H1 (cell line): Measurements from ENCODE around the gene SOHLH2. TPM values are rescaled to one million over a fixed set of nuclear protein-coding genes. Genes with fewer than 3 reads are reported as not detected.

Experiments used
- CTCF ChIA-PET: fragments of 300-600 bp; sonication (Branson Sonifier 250); formaldehyde crosslinking; loops from one replicate; lab custom pipeline; 2021; ENCODE audit not compliant: partially characterized antibody; lab: Charles Lee
- POLR2A ChIA-PET: fragments of 300-600 bp; sonication (Branson Sonifier 250); formaldehyde crosslinking; loops from one replicate; lab custom pipeline; 2021; ENCODE audit warnings: inconsistent platforms; ENCODE audit not compliant: partially characterized antibody; lab: Charles Lee
- DNase-seq, 2 experiments: peaks; one replicate each; pipeline versions ENCODE4 v3.0.0 to v3.0.0-alpha.2; 2010 to 2022; ENCODE audit warnings: low spot score in 2 of 2, low read depth in 1 of 2, mixed read lengths in 1 of 2
- FAIRE-seq: peaks from 2 replicates; lab custom pipeline; 2011; peaks lifted over from hg19 to GRCh38; lab: Jason Lieb, UNC
- H2AFZ ChIP-seq: 2 replicates; pipeline ENCODE4 v1.8.1; 2012; ENCODE audit warnings: low read length, inconsistent platforms
- H2AK5ac ChIP-seq: 2 replicates; pipeline ENCODE4 v1.6.1; 2013; ENCODE audit warnings: low read depth, low read length
- H2BK120ac ChIP-seq: replicated peaks from 2 replicates; pipeline ENCODE3; 2013; ENCODE audit warnings: low read depth, low read length, inconsistent platforms
- H2BK12ac ChIP-seq: 2 replicates; pipeline ENCODE4 v1.6.1; 2013; ENCODE audit warnings: low read depth, low read length
- H2BK15ac ChIP-seq: 2 replicates; pipeline ENCODE4 v1.6.1; 2013; ENCODE audit warnings: low read length
- H2BK20ac ChIP-seq: 2 replicates; pipeline ENCODE4 v1.6.1; 2013; ENCODE audit warnings: low read length
- H2BK5ac ChIP-seq: 2 replicates; pipeline ENCODE4 v1.6.1; 2013; ENCODE audit warnings: low read depth, low read length
- H3K14ac ChIP-seq: 2 replicates; pipeline ENCODE4 v1.6.1; 2013; ENCODE audit warnings: inconsistent platforms; ENCODE audit not compliant: insufficient read length
- H3K18ac ChIP-seq: 2 replicates; pipeline ENCODE4 v1.6.1; 2013; ENCODE audit warnings: low read length; ENCODE audit errors: extremely low read depth
- H3K23ac ChIP-seq: 2 replicates; pipeline ENCODE4 v1.6.1; 2013; ENCODE audit warnings: inconsistent platforms; ENCODE audit not compliant: insufficient read length
- H3K23me2 ChIP-seq: 2 replicates; pipeline ENCODE4 v1.6.1; 2013; ENCODE audit warnings: low read depth, low read length
- H3K27ac ChIP-seq: 2 replicates; pipeline ENCODE4 v1.6.1; 2011; ENCODE audit warnings: low read depth, low read length, inconsistent platforms
- H3K27me3 ChIP-seq, 4 experiments: replicated peaks in 1 of 4; 1 replicate in 1 of 4; 2 replicates in 3 of 4; pipeline versions ENCODE4 v1.6.1 to v1.8.1; 2011 to 2013; ENCODE audit warnings: low read length in 3 of 4, mild to moderate bottlenecking in 3 of 4, inconsistent platforms in 2 of 4, mixed read lengths in 2 of 4, moderate library complexity in 1 of 4; ENCODE audit not compliant: control insufficient read depth in 3 of 4, insufficient read depth in 3 of 4; ENCODE audit errors: extremely low read depth in 1 of 4
- H3K36me3 ChIP-seq, 4 experiments: 2 replicates each; pipeline versions ENCODE4 v1.6.1 to v1.8.1; 2011 to 2013; ENCODE audit warnings: mild to moderate bottlenecking in 4 of 4, low read length in 3 of 4, moderate library complexity in 2 of 4, control low read depth in 1 of 4, inconsistent platforms in 1 of 4; ENCODE audit not compliant: insufficient read depth in 4 of 4, control insufficient read depth in 2 of 4
- H3K4ac ChIP-seq: replicated peaks from 2 replicates; pipeline ENCODE3; 2013; ENCODE audit warnings: low read length, low read depth, mixed read lengths, inconsistent platforms; ENCODE audit not compliant: insufficient read length
- H3K4me1 ChIP-seq, 4 experiments: replicated peaks in 1 of 4; 1 replicate in 1 of 4; 2 replicates in 3 of 4; pipeline versions ENCODE4 v1.6.1 to v1.8.1; 2011 to 2013; ENCODE audit warnings: low read length in 3 of 4, inconsistent platforms in 2 of 4, mixed read lengths in 1 of 4; ENCODE audit not compliant: insufficient read depth in 4 of 4, control insufficient read depth in 3 of 4
- H3K4me2 ChIP-seq, 2 experiments: 2 replicates each; pipeline versions ENCODE4 v1.6.1 to v1.8.1; 2011 to 2013; ENCODE audit warnings: low read depth in 2 of 2, low read length in 2 of 2, control low read depth in 1 of 2, inconsistent platforms in 1 of 2, mild to moderate bottlenecking in 1 of 2; ENCODE audit not compliant: insufficient read depth in 1 of 2
- H3K4me3 ChIP-seq, 4 experiments: fragments of 200-600, 300-600 bp in 1 of 4; sonication (generic), shearing (Covaris generic), sonication (Bioruptor Twin) in 1 of 4; 2 replicates each; pipeline versions ENCODE4 v1.5.1 to v1.8.1; 2011 to 2016; ENCODE audit warnings: low read length in 4 of 4, low read depth in 3 of 4, control low read depth in 2 of 4, inconsistent platforms in 2 of 4, mild to moderate bottlenecking in 2 of 4, mixed read lengths in 1 of 4, moderate library complexity in 1 of 4; ENCODE audit not compliant: insufficient read depth in 2 of 4; ENCODE audit errors: extremely low read depth in 1 of 4
- H3K56ac ChIP-seq: replicated peaks from 2 replicates; pipeline ENCODE3; 2013; ENCODE audit warnings: low read depth, mild to moderate bottlenecking, mixed read lengths, low read length, inconsistent platforms; ENCODE audit not compliant: insufficient read length
- H3K79me1 ChIP-seq: 2 replicates; pipeline ENCODE4 v1.6.1; 2013; ENCODE audit warnings: low read depth, low read length, control low read depth
- H3K79me2 ChIP-seq, 2 experiments: 2 replicates each; pipeline versions ENCODE4 v1.6.1 to v1.8.1; 2012 to 2013; ENCODE audit warnings: low read length in 2 of 2, mild to moderate bottlenecking in 2 of 2, inconsistent platforms in 1 of 2; ENCODE audit not compliant: insufficient read depth in 2 of 2, control insufficient read depth in 1 of 2
- H3K9ac ChIP-seq, 4 experiments: replicated peaks in 1 of 4; 1 replicate in 1 of 4; 2 replicates in 3 of 4; pipeline versions ENCODE4 v1.6.1 to v1.8.1; 2011 to 2013; ENCODE audit warnings: low read depth in 3 of 4, low read length in 3 of 4, control low read depth in 2 of 4, mild to moderate bottlenecking in 2 of 4, moderate library complexity in 2 of 4, inconsistent platforms in 1 of 4; ENCODE audit errors: extremely low read depth in 1 of 4
- H3K9me3 ChIP-seq, 2 experiments: 2 replicates each; pipeline versions ENCODE4 v1.6.1 to v1.8.1; 2012 to 2013; ENCODE audit warnings: mild to moderate bottlenecking in 2 of 2, moderate library complexity in 2 of 2, control low read depth in 1 of 2, inconsistent platforms in 1 of 2, low read depth in 1 of 2, low read length in 1 of 2, mixed read lengths in 1 of 2; ENCODE audit not compliant: insufficient read depth in 2 of 2
- H4K20me1 ChIP-seq, 2 experiments: replicated peaks in 1 of 2; 2 replicates each; pipeline versions ENCODE3 to v1.8.1; 2011 to 2013; ENCODE audit warnings: inconsistent platforms in 2 of 2, low read length in 2 of 2, mild to moderate bottlenecking in 1 of 2; ENCODE audit not compliant: insufficient read depth in 2 of 2, control insufficient read depth in 1 of 2
- H4K5ac ChIP-seq: 2 replicates; pipeline ENCODE4 v1.6.1; 2013; ENCODE audit warnings: low read length, low read depth, mixed read lengths, inconsistent platforms; ENCODE audit not compliant: insufficient read length
- H4K8ac ChIP-seq: 2 replicates; pipeline ENCODE4 v1.8.0; 2013; ENCODE audit warnings: mild to moderate bottlenecking, moderate library complexity, low read length, inconsistent platforms; ENCODE audit not compliant: insufficient read depth; ENCODE audit errors: extremely low read depth
- H4K91ac ChIP-seq: replicated peaks from 2 replicates; pipeline ENCODE3; 2013; ENCODE audit warnings: low read length, mixed read lengths, inconsistent platforms; ENCODE audit not compliant: insufficient read length
- BACH1 ChIP-seq: IDR thresholded peaks from 2 replicates; pipeline ENCODE4 v1.6.1; 2012; ENCODE audit warnings: low read length, improper control_type of control experiment
- JUND ChIP-seq: IDR thresholded peaks from 2 replicates; pipeline ENCODE4 v1.6.1; 2011; ENCODE audit warnings: mild to moderate bottlenecking, improper control_type of control experiment, low read length
- MAX ChIP-seq: IDR thresholded peaks from 2 replicates; pipeline ENCODE4 v1.6.1; 2012; ENCODE audit warnings: inconsistent platforms
- TAF7 ChIP-seq: optimal IDR thresholded peaks from 2 replicates; pipeline ENCODE3; 2011; ENCODE audit warnings: low read depth, mild to moderate bottlenecking, inconsistent platforms, low read length, moderate library complexity, borderline replicate concordance
- TCF12 ChIP-seq: IDR thresholded peaks from 2 replicates; pipeline ENCODE4 v1.6.1; 2011; ENCODE audit warnings: low read depth, mild to moderate bottlenecking, low read length
- USF2 ChIP-seq: IDR thresholded peaks from 2 replicates; pipeline ENCODE4 v1.6.1; 2011; ENCODE audit warnings: low read length, improper control_type of control experiment
- WGBS, 2 experiments: shearing (Covaris generic) in 1 of 2; methylation state at CpG; one replicate each; pipeline versions ENCODE4 v1.1.6 to v1.1.7; 2013 to 2015; ENCODE audit warnings: low lambda C conversion rate in 2 of 2, mixed read lengths in 2 of 2, inconsistent platforms in 1 of 2, low coverage in 1 of 2, missing lambda C conversion rate in 1 of 2; ENCODE audit not compliant: insufficient replicate concordance in 2 of 2, insufficient coverage in 1 of 2, insufficient read length in 1 of 2; ENCODE audit errors: extremely low coverage in 1 of 2, missing lambda C conversion rate in 1 of 2; 5-methylcytosine and 5-hydroxymethylcytosine counted together
- polyA plus RNA-seq, 7 experiments: library from polyadenylated mRNA; depleted of rRNA in 3 of 7; stranded (reverse) in 5 of 7; unstranded in 2 of 7; fragments of >200 nt in 5 of 7; fragments of 200-250 nt in 2 of 7; gene quantifications; 1 replicate in 5 of 7; 2 replicates in 1 of 7; 4 replicates in 1 of 7; pipeline versions ENCODE4 v1.2.1 to v1.2.3, GENCODE V29; 2011 to 2013; ENCODE audit warnings: missing spikeins in 2 of 7, mixed read lengths in 2 of 7
- total RNA-seq: library from RNA; stranded (reverse); fragmentation: NEBNext Ultra II Directional; extraction: Animal tissue kit (Norgen Biotek cat#: 25700); gene quantifications from 2 replicates; pipeline ENCODE4 v1.2.1, GENCODE V29; 2021

Gene SOHLH2
- total and polyA plus RNA-seq, 2 of the 8 experiments (the other 6 are each of a cell fraction or from before 2014, with no cell fraction given), result 6.8 to 10.3 TPM

GRCh38 chr13:36244073-36244472, 29.7 kb upstream of the SOHLH2 start:
- H3K9ac ChIP-seq, result no peak overlapping the region
- no peak overlapping the region for H3K18ac ChIP-seq
- H3K4me2 ChIP-seq, result no peak overlapping the region
- H3K14ac ChIP-seq, result no peak overlapping the region
- DNase-seq (no peak), FAIRE-seq (no peak)
- no peak overlapping the region for H3K4ac ChIP-seq
- H3K36me3 ChIP-seq, result peaks cover 6 to 49% (median 11%) of the 10 kb centered on the region in 4 experiments; a peak in 7 of 8 replicates
- H3K27me3 ChIP-seq, result no peaks in the 10 kb centered on the region
- H3K4me1 ChIP-seq, result no peaks in the 10 kb centered on the region
- H3K23me2 ChIP-seq, result no peaks in the 10 kb centered on the region
- H4K8ac ChIP-seq, result no peak overlapping the region
- TF ChIP-seq TAF7 (no peak), MAX (no peak), USF2 (no peak), BACH1 (no peak), JUND (no peak), TCF12 (no peak)
- WGBS, 2 experiments, result 86% methylated on average over 2 of the region's 2 CpGs; no CpG with 5 or more reads in 1 of the 2 experiments
- H3K9me3 ChIP-seq, result no peaks in the 10 kb centered on the region
- H3K23ac ChIP-seq, result no peak overlapping the region
- no peak overlapping the region for H2BK120ac ChIP-seq
- no peak overlapping the region for H2BK12ac ChIP-seq
- no peak overlapping the region for H4K5ac ChIP-seq
- no peak overlapping the region for H2BK15ac ChIP-seq
- no peak overlapping the region for H2AK5ac ChIP-seq
- H3K79me1 ChIP-seq, result no peaks in the 10 kb centered on the region
- CTCF ChIA-PET, result no interaction called here
- no peaks in the 10 kb centered on the region for H3K79me2 ChIP-seq
- H3K4me3 ChIP-seq, result no peak overlapping the region
- no peak overlapping the region for H2BK20ac ChIP-seq
- POLR2A ChIA-PET, result interaction anchor here (0.7 kb wide), 1 partner anchor 13 kb away, joined by 3 read pairs; no protein-coding TSS in a partner anchor
- H4K91ac ChIP-seq, result no peak overlapping the region
- H3K27ac ChIP-seq, result no peak overlapping the region
- no peaks in the 10 kb centered on the region for H4K20me1 ChIP-seq
- no peak overlapping the region for H3K56ac ChIP-seq
- no peak overlapping the region for H2AFZ ChIP-seq
- no peak overlapping the region for H2BK5ac ChIP-seq
